ENCODE measurements around the gene MCRIP1. TPM values are rescaled to one million over a fixed set of nuclear protein-coding genes. Genes with fewer than 3 reads are reported as not detected.

Gene MCRIP1
- total and polyA plus RNA-seq, 2 of the 13 experiments (the other 11 are each of a cell fraction or from before 2014, with no cell fraction given), result 79.7 to 84.9 TPM

DNA sequence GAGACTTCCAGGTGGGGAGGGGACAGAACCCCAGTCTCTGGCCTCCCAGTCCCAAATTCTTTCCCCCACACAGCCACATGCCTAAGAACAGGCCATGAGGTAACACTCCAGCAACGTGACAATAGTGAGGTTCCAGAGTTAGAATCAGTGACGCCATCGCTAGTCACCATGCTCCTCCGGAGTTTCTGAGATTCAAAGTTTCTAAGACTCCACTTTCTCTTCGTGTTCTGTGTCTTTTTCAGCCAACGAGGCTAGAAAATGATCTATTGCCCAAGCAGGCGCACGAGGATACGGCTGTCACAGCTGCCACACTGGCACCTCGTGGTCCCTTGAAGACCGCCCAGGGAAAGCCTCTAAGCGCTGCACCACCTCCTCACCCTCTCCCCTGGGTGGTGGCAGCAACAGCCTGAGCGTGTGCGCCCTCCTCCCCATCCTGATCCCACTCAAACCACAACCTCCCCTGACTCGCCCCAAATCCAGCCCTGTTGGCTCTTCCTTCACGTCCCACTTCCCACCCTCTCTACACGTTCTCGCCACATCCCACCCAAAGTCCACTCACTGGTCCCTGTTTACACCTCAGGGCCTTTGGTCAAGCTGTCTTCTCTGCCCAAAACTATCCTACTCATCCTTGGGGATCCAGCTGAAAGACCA, 1.0 kb downstream of the MCRIP1 start (continued):
- TF ChIP-seq MAFG (CRISPR knock-in tag; IDR thresholded peaks at IDR 0.05) (no peak), NCOA1 (CRISPR knock-in tag; IDR thresholded peaks at IDR 0.05) (no peak; the same call in 1 of the 2 replicates), BRCA1 (CRISPR knock-in tag; IDR thresholded peaks at IDR 0.05) (no peak), MED1 (CRISPR knock-in tag; IDR thresholded peaks at IDR 0.05) (no peak), U2AF2 (IDR thresholded peaks at IDR 0.05; ENCODE audit: low read depth, low read length) (no peak), ZNF891 (CRISPR knock-in tag; IDR thresholded peaks at IDR 0.05) (no peak), EZH2 (conservative IDR thresholded peaks at IDR 0.05; ENCODE audit: low read depth, low read length) (no peak), ZFP41 (CRISPR knock-in tag; IDR thresholded peaks at IDR 0.05; ENCODE audit: borderline replicate concordance) (no peak), AKNA (CRISPR knock-in tag; IDR thresholded peaks at IDR 0.05; ENCODE audit: borderline replicate concordance) (no peak), TBX3 (IDR thresholded peaks at IDR 0.05; ENCODE audit: borderline replicate concordance) (no peak), ZNF337 (CRISPR knock-in tag; IDR thresholded peaks at IDR 0.05; ENCODE audit: borderline replicate concordance, low read depth) (no peak), FOSL2 (CRISPR knock-in tag; IDR thresholded peaks at IDR 0.05) (no peak), ZNF816 (CRISPR knock-in tag; IDR thresholded peaks at IDR 0.05; ENCODE audit: borderline replicate concordance) (no peak), TEAD3 (CRISPR knock-in tag; optimal IDR thresholded peaks at IDR 0.05; ENCODE audit: borderline replicate concordance) (no peak)
- TF ChIP-seq, protein P1, sequence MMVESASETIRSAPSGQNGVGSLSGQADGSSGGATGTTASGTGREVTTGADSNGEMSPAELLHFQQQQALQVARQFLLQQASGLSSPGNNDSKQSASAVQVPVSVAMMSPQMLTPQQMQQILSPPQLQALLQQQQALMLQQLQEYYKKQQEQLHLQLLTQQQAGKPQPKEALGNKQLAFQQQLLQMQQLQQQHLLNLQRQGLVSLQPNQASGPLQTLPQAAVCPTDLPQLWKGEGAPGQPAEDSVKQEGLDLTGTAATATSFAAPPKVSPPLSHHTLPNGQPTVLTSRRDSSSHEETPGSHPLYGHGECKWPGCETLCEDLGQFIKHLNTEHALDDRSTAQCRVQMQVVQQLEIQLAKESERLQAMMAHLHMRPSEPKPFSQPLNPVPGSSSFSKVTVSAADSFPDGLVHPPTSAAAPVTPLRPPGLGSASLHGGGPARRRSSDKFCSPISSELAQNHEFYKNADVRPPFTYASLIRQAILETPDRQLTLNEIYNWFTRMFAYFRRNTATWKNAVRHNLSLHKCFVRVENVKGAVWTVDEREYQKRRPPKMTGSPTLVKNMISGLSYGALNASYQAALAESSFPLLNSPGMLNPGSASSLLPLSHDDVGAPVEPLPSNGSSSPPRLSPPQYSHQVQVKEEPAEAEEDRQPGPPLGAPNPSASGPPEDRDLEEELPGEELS (CRISPR knock-in tag; IDR thresholded peaks at IDR 0.05), result no peak
- TF ChIP-seq, protein P2, sequence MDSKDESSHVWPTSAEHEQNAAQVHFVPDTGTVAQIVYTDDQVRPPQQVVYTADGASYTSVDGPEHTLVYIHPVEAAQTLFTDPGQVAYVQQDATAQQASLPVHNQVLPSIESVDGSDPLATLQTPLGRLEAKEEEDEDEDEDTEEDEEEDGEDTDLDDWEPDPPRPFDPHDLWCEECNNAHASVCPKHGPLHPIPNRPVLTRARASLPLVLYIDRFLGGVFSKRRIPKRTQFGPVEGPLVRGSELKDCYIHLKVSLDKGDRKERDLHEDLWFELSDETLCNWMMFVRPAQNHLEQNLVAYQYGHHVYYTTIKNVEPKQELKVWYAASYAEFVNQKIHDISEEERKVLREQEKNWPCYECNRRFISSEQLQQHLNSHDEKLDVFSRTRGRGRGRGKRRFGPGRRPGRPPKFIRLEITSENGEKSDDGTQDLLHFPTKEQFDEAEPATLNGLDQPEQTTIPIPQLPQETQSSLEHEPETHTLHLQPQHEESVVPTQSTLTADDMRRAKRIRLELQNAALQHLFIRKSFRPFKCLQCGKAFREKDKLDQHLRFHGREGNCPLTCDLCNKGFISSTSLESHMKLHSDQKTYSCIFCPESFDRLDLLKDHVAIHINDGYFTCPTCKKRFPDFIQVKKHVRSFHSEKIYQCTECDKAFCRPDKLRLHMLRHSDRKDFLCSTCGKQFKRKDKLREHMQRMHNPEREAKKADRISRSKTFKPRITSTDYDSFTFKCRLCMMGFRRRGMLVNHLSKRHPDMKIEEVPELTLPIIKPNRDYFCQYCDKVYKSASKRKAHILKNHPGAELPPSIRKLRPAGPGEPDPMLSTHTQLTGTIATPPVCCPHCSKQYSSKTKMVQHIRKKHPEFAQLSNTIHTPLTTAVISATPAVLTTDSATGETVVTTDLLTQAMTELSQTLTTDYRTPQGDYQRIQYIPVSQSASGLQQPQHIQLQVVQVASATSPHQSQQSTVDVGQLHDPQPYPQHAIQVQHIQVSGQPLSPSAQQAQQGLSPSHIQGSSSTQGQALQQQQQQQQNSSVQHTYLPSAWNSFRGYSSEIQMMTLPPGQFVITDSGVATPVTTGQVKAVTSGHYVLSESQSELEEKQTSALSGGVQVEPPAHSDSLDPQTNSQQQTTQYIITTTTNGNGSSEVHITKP (CRISPR knock-in tag; IDR thresholded peaks at IDR 0.05; ENCODE audit: low read depth), result 0 out of 2 replicates have a peak, but pooled peaks have one; percentile 22
- TF ChIP-seq, protein P3, sequence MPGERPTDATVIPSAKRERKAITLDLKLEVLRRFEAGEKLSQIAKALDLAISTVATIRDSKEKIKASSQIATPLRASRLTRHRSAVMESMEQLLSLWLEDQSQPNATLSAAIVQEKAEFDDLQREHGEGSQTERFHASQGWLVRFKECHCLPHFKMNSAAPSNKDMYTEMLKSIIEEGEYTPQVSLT (CRISPR knock-in tag; IDR thresholded peaks at IDR 0.05; ENCODE audit: borderline replicate concordance, low read depth), result no peak
